Caco-2 (cell line): ENCODE measurements around the gene GPRIN1. TPM values are rescaled to one million over a fixed set of nuclear protein-coding genes. Genes with fewer than 3 reads are reported as not detected.

Experiments used
- BruUV-seq: library from RNA; stranded (reverse); fragments of 400-500 nt; replicated peaks from 2 replicates; lab custom pipeline; 2021; lab: Mats Ljungman, UMichigan
- CTCF ChIA-PET: fragments of 300-600 bp; sonication (Branson Sonifier 250); formaldehyde crosslinking; loops from one replicate; lab custom pipeline; 2022; ENCODE audit warnings: antibody characterized with exemption; lab: Charles Lee
- POLR2A ChIA-PET: fragments of 300-600 bp; sonication (Branson Sonifier 250); formaldehyde crosslinking; loops from one replicate; lab custom pipeline; 2022; ENCODE audit warnings: antibody characterized with exemption; lab: Charles Lee
- DNase-seq, 2 experiments: peaks; one replicate each; pipeline versions ENCODE4 v3.0.0 to v3.0.0-alpha.2; 2020 to 2022
- H3K27me3 ChIP-seq: replicated peaks from 2 replicates; pipeline ENCODE4 v1.6.0; 2011; ENCODE audit warnings: low read length; ENCODE audit not compliant: control insufficient read depth, insufficient read depth
- H3K36me3 ChIP-seq: 2 replicates; pipeline ENCODE4 v1.5.1; 2011; ENCODE audit warnings: low read length; ENCODE audit not compliant: control insufficient read depth, insufficient read depth
- H3K4me1 ChIP-seq: fragments of 250-450 bp; sonication (Bioruptor Pico); 2 replicates; pipeline ENCODE4 v1.5.1; 2020; ENCODE audit warnings: mild to moderate bottlenecking
- H3K4me3 ChIP-seq: 2 replicates; pipeline ENCODE4 v1.5.1; 2011; ENCODE audit warnings: low read depth, mild to moderate bottlenecking, control low read depth, low read length
- H3K9me3 ChIP-seq: fragments of 250-450 bp; sonication (Bioruptor Pico); 2 replicates; pipeline ENCODE4 v1.5.1; 2020; ENCODE audit warnings: mild to moderate bottlenecking, moderate library complexity
- H3K27ac Mint-ChIP-seq: one replicate; pipeline ENCODE4 v1.8.0; 2022; ENCODE audit warnings: mixed read lengths; ENCODE audit not compliant: unreplicated experiment
- H3K27me3 Mint-ChIP-seq: one replicate; pipeline ENCODE4 v1.8.0; 2022; ENCODE audit warnings: mixed read lengths; ENCODE audit not compliant: insufficient read depth, unreplicated experiment
- H3K36me3 Mint-ChIP-seq: one replicate; pipeline ENCODE4 v1.8.0; 2022; ENCODE audit warnings: mild to moderate bottlenecking, mixed read lengths; ENCODE audit not compliant: insufficient read depth, unreplicated experiment
- H3K4me1 Mint-ChIP-seq: one replicate; pipeline ENCODE4 v1.8.0; 2022; ENCODE audit warnings: low read depth, mixed read lengths; ENCODE audit not compliant: unreplicated experiment
- H3K4me3 Mint-ChIP-seq: one replicate; pipeline ENCODE4 v1.8.0; 2022; ENCODE audit warnings: mild to moderate bottlenecking, moderate library complexity, mixed read lengths; ENCODE audit not compliant: unreplicated experiment
- H3K9me3 Mint-ChIP-seq: one replicate; pipeline ENCODE4 v1.8.0; 2022; ENCODE audit warnings: mixed read lengths; ENCODE audit not compliant: unreplicated experiment
- CTCF ChIP-seq, 2 experiments: fragments of 200-600 bp in 1 of 2; IDR thresholded peaks; 1 replicate in 1 of 2; 2 replicates in 1 of 2; pipeline versions ENCODE4 v1.5.1 to v1.8.0; 2011 to 2022; ENCODE audit warnings: antibody characterized with exemption in 1 of 2, control low read depth in 1 of 2, inconsistent platforms in 1 of 2, low read depth in 1 of 2, low read length in 1 of 2, mild to moderate bottlenecking in 1 of 2, moderate library complexity in 1 of 2; ENCODE audit not compliant: insufficient read depth in 1 of 2, severe bottlenecking in 1 of 2, unreplicated experiment in 1 of 2
- intact Hi-C: fragments of 100-400 bp; cut with micrococcal nuclease; formaldehyde crosslinking; loops from one replicate; pipeline ENCODE4 v1.10.0; 2022; ENCODE audit not compliant: unreplicated experiment
- total RNA-seq: library from RNA; stranded (reverse); gene quantifications from 2 replicates; pipeline ENCODE4 v1.2.3, GENCODE V29; 2022

Gene GPRIN1
- total RNA-seq, 1 experiment from 2014 or later, result 3.9 TPM

GRCh38 chr5:176658007-176658599, 48.1 kb upstream of the GPRIN1 start:
- peak; percentile 59 to 61 for DNase-seq
- H3K36me3 Mint-ChIP-seq, result no peaks in the 10 kb centered on the region
- CTCF ChIA-PET, result interaction anchor here (1.0 to 1.6 kb wide), 4 partner anchors 11 to 79 kb away, joined by 3 to 7 read pairs (median 4); partner anchors contain the start of gene TSPAN17

DNA sequence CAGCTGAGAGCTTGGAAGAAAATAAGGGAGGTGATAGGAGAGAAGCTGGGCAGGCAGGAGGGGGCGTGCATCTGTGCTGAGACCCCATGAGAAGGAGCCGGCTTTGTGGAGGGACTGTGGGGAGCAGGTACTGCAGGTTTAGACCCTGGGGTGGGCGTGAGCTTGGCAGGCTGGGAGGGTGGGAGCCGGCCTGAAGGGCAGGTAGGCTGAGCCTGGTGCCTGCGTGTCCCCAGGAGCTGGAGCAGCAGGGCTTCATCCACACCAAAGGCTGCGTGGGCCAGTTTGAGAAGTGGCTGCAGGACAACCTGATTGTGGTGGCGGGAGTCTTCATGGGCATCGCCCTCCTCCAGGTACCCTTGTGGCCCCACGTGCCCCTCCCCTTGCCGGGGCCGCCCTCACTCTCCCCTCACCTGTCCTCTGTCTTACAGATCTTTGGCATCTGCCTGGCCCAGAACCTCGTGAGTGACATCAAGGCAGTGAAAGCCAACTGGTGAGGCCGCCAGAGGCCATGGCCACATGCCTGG, 46.6 kb upstream of the GPRIN1 start:
- ChIA-PET CTCF (interaction anchor here (0.8 to 1.6 kb wide), 2 partner anchors 13 to 21 kb away, joined by 3 to 7 read pairs; no protein-coding TSS in a partner anchor), POLR2A (interaction anchor here (0.6 kb wide), 1 partner anchor 9 kb away, joined by 3 read pairs; the partner anchor contains the start of gene TSPAN17)
- H3K27me3 Mint-ChIP-seq, result no peaks in the 10 kb centered on the region
- no peaks in the 10 kb centered on the region for H3K27me3 ChIP-seq
- no peaks in the 10 kb centered on the region for H3K9me3 Mint-ChIP-seq
- no peak overlapping the region for H3K4me3 ChIP-seq
- no peak for TF ChIP-seq CTCF (IDR thresholded peaks at IDR 0.05; ENCODE audit: insufficient read depth in 1 of 2, low read depth in 1 of 2, low read length in 1 of 2, severe bottlenecking in 1 of 2, unreplicated experiment in 1 of 2)
- H3K9me3 ChIP-seq, result no peaks in the 10 kb centered on the region
- no TSS peak for BruUV-seq
- no peak overlapping the region for H3K27ac Mint-ChIP-seq
- H3K36me3 Mint-ChIP-seq, result no peaks in the 10 kb centered on the region
- no peaks in the 10 kb centered on the region; the same call in 1 of the 2 replicates for H3K36me3 ChIP-seq
- H3K4me3 Mint-ChIP-seq, result no peak overlapping the region
- no peaks in the 10 kb centered on the region for H3K4me1 ChIP-seq
- no peaks in the 10 kb centered on the region for H3K4me1 Mint-ChIP-seq
- no peak for DNase-seq
- intact Hi-C loops, result no loop called here

More at GRCh38 chr5:176658007-176658599, 48.1 kb upstream of the GPRIN1 start:
- H3K4me1 ChIP-seq, result no peaks in the 10 kb centered on the region
- POLR2A ChIA-PET, result no interaction called here
- H3K27me3 ChIP-seq, result no peaks in the 10 kb centered on the region
- Mint-ChIP-seq H3K4me3 (no peak overlapping the region), H3K9me3 (no peaks in the 10 kb centered on the region), H3K4me1 (no peaks in the 10 kb centered on the region), H3K27me3 (no peaks in the 10 kb centered on the region), H3K27ac (no peak overlapping the region)
- no peaks in the 10 kb centered on the region; the same call in 1 of the 2 replicates for H3K36me3 ChIP-seq
- TSS peak; percentile 48 for BruUV-seq
- no peaks in the 10 kb centered on the region for H3K9me3 ChIP-seq
- no peak overlapping the region for H3K4me3 ChIP-seq
- intact Hi-C loops, result no loop called here
- peak; percentile 85 to 96 for TF ChIP-seq CTCF (IDR thresholded peaks at IDR 0.05; ENCODE audit: insufficient read depth in 1 of 2, low read depth in 1 of 2, low read length in 1 of 2, severe bottlenecking in 1 of 2, unreplicated experiment in 1 of 2)

DNA sequence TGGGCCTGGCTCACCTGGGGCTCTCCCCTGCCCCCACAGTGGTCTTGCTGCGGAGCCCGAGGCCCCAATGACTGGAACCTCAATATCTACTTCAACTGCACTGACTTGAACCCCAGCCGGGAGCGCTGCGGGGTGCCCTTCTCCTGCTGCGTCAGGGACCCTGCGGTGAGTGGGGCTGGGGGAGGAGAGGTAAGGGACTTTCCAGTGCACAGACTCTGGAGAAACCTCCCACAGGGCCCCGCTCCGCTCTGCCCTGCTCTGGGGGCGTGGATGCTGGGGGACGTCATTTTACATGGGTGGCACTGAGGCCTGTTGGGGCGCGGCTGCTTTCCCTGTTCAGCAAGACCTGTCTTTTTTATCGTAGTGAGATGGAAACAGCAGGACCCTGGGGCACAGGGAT, 44.9 kb upstream of the GPRIN1 start:
- no peaks in the 10 kb centered on the region for H3K27me3 ChIP-seq
- H3K27me3 Mint-ChIP-seq, result no peaks in the 10 kb centered on the region
- H3K4me3 Mint-ChIP-seq, result no peak overlapping the region
- H3K9me3 Mint-ChIP-seq, result no peaks in the 10 kb centered on the region
- no peak overlapping the region for H3K27ac Mint-ChIP-seq
- TF ChIP-seq CTCF (IDR thresholded peaks at IDR 0.05; ENCODE audit: insufficient read depth in 1 of 2, low read depth in 1 of 2, low read length in 1 of 2, severe bottlenecking in 1 of 2, unreplicated experiment in 1 of 2), result no peak
- H3K36me3 ChIP-seq, result no peaks in the 10 kb centered on the region; the same call in 1 of the 2 replicates
- H3K36me3 Mint-ChIP-seq, result no peaks in the 10 kb centered on the region
- no peak overlapping the region for H3K4me3 ChIP-seq
- intact Hi-C loops, result no loop called here
- DNase-seq, result no peak
- POLR2A ChIA-PET, result no interaction called here
- H3K9me3 ChIP-seq, result no peaks in the 10 kb centered on the region
- BruUV-seq, result no TSS peak
- H3K4me1 Mint-ChIP-seq, result no peaks in the 10 kb centered on the region
- CTCF ChIA-PET, result interaction anchor here (0.6 to 0.8 kb wide), 2 partner anchors 8 to 1073 kb away, joined by 3 to 9 read pairs; partner anchors contain the start of gene TSPAN17
- H3K4me1 ChIP-seq, result no peaks in the 10 kb centered on the region
